ENCODE data around the gene CCDC17. TPM values are rescaled to one million over a fixed set of nuclear protein-coding genes. Genes with fewer than 3 reads are reported as not detected.
"Not testable (repeated sequence)": the region's sequence is repeated elsewhere in the genome, so short reads cannot be mapped to it uniquely, and the experiment has no call there.

Gene CCDC17
- polyA plus RNA-seq, 12 donors: 1.0 to 2.6 (median 1.6) TPM; not detected in 2

DNA sequence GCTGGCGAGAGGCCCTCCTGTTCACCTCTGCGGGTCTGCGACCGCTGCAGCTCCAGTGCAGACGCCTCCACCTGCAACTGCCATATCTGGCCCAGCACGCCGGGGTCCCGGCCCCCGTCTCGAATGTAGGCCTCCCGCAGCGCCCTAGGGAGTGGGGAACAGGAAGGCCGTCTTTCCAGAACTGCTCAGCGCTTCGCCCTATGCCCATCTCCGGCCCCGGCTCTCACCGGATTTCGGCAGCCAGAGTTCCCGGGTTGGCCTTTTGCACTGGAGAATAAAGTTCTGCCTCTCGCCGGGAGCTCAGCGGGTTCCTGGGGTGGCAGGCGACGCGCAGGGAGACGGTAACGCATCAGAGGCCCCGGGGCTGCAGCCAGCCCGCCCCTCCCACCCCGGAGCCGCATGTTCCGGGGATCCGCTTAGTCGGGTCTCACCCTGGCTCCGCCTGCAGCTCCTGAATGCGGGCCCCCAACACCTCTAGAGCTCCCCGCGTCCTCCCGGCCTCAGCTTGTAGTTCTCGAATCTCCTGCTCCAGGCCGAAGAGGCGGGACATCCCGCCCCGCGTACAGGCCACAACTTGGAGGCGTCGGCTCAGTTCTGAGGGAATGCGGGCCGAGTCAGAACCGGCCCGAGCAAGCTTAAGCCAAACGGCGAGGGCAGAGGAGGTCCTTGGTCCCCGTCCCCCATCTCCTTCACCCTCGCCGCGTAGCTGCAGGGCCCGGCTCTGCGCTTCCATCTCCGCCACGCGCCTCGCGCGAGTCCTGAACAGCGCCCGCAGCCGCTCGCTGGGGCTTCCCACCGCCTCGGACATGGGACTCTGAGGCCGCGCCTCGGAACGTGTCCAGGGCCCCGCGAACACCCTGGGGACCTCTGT, 1.1 kb downstream of the CCDC17 start:
- DNase-seq: peak; percentile 45

- DNase-seq: no peak
Observed at GRCh38 chr1:45621895-45622523, 1.8 kb downstream of the CCDC17 start.

DNA sequence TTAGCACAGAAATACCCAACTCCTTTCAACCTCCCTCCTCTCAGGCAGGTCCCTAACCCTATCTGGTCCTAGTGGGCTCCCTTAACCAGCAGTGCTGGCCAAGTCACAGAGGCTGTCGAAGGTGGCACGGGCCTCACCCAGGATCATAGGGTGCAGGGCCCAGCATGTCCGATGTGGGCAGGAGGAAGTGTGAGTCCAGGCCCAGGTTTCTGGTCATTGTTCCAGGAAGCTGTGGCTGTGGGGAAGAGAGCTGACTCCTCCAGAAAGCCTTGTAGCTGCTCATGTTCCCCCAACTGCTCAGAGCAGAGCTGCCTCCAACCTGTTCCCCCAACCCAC, 2.4 kb downstream of the CCDC17 start:
- no peak for DNase-seq

DNA sequence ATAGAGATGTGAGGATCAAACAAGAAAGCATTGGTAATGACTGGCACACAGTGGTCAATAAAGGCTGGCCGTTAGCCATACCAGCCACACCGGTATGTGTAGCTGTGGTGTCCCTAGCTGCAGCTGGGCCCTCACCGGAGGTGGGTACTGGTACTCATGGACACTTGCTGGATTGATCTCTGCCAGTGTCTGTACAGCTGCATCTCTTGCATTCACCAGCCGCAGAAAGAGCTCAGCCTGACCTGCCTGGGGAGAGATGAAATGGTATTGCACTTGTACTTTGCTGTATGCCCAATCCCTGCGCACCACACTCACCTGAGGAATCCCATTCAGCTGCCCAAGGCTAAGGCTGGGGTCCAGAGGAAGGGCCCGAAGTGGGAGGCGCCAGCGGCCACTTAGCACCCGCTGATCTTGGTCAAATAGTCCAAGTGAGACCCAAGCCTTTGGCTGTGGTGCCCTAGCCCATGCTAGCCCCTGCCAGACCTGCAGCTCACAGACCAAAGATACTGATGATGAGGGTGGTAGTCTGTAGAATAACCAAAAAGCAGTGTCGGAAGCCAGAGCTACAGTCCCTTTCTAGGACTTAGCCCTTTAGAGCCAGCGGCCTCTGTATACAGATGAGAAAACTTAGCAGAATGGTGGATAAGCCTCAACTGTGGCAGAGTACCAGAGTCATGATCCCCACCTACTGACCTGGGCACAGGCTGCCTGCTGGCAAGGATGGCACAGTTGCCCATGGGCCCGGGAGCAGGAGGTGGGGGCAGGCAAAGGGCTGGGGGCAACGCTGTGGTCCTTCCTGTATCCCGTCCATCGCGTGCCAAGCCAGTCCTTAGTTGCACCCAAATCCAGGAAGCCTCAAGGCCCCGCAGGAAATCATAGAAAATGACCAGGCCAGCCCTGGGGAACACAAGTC, 3.0 kb downstream of the CCDC17 start:
- DNase-seq: no peak

DNA sequence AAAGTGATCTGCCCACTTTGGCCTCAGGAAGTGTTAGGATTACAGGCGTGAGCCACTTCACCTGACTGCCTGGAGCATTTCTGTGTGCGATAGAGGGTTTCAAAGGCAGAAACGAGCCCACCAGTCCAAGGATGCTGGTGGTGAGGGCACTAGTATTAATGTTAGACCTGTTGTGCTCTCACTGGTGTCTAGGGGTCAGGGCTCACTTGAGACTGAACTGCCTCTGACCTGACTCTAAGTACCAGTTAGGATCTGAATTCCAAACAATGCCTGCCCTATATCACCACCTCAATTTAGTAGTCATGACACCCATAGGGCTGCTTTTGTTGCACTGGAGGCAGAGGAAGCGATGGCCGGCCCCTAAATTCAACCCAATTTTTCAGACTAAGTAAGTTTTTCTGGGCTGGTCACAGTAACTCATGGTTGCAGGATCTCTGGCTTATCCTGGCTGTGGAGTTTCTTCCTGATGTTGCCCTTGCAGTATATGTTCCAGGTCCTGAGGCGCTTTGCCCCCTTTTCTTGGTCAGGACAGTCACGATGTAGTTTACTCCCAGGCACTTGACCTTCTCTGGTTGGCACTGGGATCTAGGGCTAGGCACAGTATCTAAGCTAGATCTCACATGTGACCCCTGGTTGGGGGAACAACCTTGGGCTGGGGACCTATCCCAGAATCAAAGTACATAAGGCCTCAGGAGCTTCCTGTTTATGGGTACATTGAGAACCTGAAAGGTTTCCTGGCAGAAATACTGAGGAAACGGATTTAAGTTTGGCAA, 4.5 kb downstream of the CCDC17 start:
- no peak for DNase-seq

DNA sequence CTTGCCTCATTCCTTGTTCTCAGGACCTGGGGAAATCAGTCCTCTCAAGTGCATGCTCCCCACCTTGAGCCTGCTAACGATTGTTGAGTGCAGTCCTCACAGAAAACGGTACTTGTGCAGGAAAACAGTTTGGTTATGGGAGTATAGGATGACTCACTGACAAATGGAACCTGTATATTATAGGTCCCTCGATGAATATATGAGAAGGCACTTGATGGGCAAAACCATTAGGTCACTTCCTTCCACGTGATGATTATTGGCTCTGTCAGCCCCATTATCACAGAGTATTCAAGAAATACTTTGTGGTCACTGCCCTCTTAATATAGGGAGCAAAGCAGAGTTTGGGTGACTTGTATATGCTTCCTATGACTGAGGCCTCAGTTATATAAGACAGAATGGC, 6.2 kb downstream of the CCDC17 start:
- no peak for DNase-seq

- no peak for DNase-seq
Observed at GRCh38 chr1:45615885-45616284, 8.0 kb downstream of the CCDC17 start.

DNA sequence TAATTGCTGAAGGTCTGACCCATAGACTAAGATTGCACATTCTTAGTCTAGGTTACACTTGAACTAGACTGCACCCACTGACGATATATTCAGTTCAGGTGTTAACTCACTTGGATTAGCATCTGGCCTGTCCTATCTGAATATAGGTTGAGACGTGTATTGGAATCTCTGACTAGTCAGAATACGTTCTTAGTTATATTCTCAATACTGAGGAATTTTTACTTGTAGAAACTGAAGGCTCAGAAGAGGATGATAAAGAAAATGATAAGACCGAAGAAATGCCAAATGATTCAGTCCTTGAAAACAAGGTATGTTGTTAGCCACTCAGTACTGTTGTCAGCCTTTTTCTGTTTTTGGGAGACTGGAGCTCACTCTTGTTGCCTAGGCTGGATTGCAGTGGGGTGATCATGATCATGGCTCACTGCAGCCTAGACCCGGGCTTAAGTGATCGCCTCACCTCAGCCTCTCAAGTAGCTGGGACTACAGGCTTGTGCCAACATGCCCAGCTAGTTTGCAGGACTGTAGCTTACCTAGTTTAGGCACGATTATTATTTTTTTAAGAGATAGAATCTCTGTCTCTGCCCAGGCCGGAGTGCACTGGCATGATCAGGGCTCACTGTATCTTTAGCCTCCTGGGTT, 10.8 kb downstream of the CCDC17 start:
- no peak for DNase-seq

- no peak for DNase-seq
Observed at GRCh38 chr1:45610589-45611226, 13.1 kb downstream of the CCDC17 start.

- no peak for DNase-seq
Observed at GRCh38 chr1:45608175-45609156, 15.4 kb downstream of the CCDC17 start.

GRCh38 chr1:45607404-45608074, 16.3 kb downstream of the CCDC17 start:
- no peak for DNase-seq

DNA sequence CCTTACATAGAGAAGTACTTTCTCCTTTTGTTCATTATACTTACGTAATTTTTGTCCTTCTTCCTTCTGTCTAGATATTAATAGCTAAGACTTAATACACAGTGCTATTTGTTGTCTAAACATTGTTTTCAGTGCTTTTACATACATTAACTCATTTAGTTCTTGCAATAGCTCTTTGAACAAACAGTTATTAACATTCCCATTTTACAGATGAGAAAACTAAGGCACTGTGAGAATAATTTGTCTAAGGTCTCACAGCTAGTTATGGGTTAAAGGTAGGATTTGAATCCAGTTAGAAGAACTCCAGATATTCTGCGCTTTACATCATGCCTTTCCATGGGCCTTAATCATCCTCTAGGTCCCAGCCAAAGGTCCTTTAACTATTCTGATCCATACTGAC, 19.6 kb downstream of the CCDC17 start:
- no peak for DNase-seq

- not testable (repeated sequence) for DNase-seq
Observed at GRCh38 chr1:45596765-45597164, 27.1 kb downstream of the CCDC17 start.

DNA sequence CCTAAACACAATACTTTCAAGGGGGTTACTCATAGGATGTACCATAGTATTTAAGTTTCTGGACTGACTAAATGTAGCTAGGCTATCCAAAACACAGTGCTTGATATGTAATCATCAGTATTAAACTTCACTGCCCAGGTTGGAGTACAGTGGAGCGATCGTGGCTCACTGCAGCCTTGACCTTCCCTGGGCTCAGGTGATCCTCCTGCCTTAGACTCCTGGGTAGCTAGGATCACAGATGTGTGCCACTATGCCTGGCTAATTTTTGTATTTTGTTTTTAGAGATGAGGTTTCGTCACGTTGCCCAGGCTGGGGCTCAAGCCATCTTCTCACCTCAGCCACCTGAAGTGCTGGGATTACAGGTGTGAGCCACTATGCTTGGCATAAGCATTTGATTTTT, 29.4 kb downstream of the CCDC17 start:
- DNase-seq: no peak

DNA sequence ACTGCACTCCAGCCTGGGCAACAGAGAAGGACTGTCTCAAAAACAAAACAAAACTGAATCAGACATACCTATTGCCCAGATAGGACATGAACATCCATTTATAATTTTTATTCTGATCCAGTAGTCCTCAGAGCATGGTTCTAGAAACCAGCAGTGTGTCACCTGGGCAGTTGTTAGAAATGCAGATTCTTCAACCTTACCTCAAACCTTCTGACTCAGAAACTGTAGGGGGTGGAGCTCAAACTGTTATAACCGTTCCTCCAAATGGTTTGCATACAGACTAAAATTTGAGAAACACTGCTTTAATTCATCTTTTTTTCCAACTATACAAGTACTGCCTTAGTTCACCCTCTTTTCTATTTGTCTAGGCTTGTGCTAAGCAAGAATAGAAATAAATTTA, 34.0 kb downstream of the CCDC17 start:
- DNase-seq: no peak

DNA sequence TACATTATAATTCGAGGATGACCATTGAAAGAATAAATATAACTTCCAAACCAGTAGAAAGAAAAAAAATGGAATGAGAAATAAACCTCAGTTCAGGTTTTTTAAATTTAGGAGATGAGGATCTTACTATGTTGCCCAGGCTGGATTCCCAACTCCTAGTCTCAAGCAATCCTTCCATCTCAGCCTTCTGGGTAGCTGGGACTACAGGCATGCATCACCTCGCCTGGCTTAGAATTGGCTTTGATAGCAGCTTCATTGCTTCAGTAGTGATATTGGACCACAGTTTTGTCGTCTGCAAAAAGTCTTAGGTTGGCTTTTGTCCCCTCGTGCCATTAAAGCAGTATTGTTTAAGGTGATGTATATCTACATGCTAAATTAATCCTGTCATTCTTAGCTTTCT, 37.1 kb downstream of the CCDC17 start:
- DNase-seq: no peak

DNA sequence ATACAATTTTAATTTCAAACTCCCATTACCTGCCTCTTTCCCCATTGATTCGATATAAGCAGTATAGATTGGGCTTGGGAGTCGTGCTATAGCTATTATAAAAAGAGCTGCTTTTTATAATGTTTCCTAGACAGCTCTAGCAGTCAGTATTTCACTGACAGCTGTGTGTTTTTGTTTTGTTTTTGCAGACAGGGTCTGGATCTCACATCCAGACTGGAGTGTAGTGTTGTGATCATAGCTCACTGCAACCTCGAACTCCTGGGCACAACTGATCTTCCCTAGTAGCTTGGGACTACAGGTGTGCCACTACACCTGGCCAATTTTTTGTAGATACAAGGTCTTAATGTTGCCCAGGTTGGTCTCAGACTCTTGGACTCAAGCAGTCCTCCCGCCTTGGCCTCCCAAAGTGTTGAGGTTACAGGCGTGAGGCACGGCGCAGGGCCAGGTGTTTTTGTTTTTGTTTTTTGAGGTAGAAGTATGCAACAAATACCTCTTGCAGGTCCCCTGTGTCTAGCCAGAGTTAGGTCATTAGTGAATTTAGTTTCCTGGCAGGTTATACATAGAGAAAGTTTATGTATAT, 38.3 kb downstream of the CCDC17 start:
- DNase-seq: no peak

DNA sequence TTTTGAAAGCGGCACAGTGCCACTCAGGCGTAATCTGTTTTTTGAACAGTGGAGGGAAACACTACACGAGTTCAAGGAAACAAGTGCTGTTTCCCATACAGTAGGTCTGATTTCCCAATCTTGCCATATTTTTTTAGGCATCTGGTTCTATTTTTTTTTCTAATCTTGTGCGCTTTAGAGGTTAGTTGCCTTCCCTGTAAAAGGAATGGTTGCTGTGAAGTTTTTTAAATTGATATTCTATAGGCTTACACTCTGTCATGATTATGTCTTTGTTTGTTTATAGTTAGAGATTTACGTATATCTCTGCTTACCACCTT, 38.8 kb downstream of the CCDC17 start:
- DNase-seq: no peak
